Lung (tissue), 12 donors: ENCODE data around the gene OTUD4. TPM values are rescaled to one million over a fixed set of nuclear protein-coding genes. Genes with fewer than 3 reads are reported as not detected.

Experiments
- ATAC-seq: fragments of 200-7000 bp; cut with Tn5 transposase; one replicate; pipeline ENCODE4 v1.9.1; 2020; ENCODE audit warnings: moderate number of reproducible peaks; ENCODE audit not compliant: insufficient read depth, low FRiP score
- DNase-seq, 3 donors: peaks; one replicate each; pipeline ENCODE4 v3.0.0-alpha.2; 2013 to 2017
- H3K27ac ChIP-seq, 2 donors: one replicate each; pipeline ENCODE4 v1.5.1; 2013; ENCODE audit warnings: mild to moderate bottlenecking in 2 of 2, moderate library complexity in 2 of 2, control low read depth in 1 of 2, inconsistent platforms in 1 of 2, low read depth in 1 of 2, low read length in 1 of 2
- H3K27me3 ChIP-seq, 3 donors: one replicate each; pipeline ENCODE4 v1.5.1; 2013; ENCODE audit warnings: low read length in 2 of 3; ENCODE audit not compliant: control insufficient read depth in 3 of 3, insufficient read depth in 3 of 3
- H3K36me3 ChIP-seq, 4 donors: one replicate each; pipeline ENCODE4 v1.5.1; 2013; ENCODE audit warnings: low read length in 4 of 4, mild to moderate bottlenecking in 1 of 4, moderate library complexity in 1 of 4; ENCODE audit not compliant: control insufficient read depth in 4 of 4, insufficient read depth in 4 of 4
- H3K4me1 ChIP-seq, 5 donors: one replicate each; pipeline ENCODE4 v1.5.1; 2013; ENCODE audit warnings: low read length in 5 of 5, mild to moderate bottlenecking in 2 of 5, moderate library complexity in 1 of 5; ENCODE audit not compliant: control insufficient read depth in 5 of 5, insufficient read depth in 5 of 5
- H3K4me3 ChIP-seq: one replicate; pipeline ENCODE4 v1.5.1; 2013; ENCODE audit warnings: mild to moderate bottlenecking, control low read depth, moderate library complexity
- H3K9ac ChIP-seq, 2 donors: one replicate each; pipeline ENCODE4 v1.5.1; 2013; ENCODE audit warnings: low read length in 2 of 2, control low read depth in 1 of 2; ENCODE audit not compliant: insufficient read depth in 1 of 2
- H3K9me3 ChIP-seq, 4 donors: one replicate each; pipeline ENCODE4 v1.5.1; 2013; ENCODE audit warnings: low read length in 3 of 4, mild to moderate bottlenecking in 1 of 4, moderate library complexity in 1 of 4; ENCODE audit not compliant: control insufficient read depth in 4 of 4, insufficient read depth in 3 of 4
- CTCF ChIP-seq: IDR thresholded peaks from 2 replicates; pipeline ENCODE4 v1.5.1; 2012; ENCODE audit warnings: mild to moderate bottlenecking; ENCODE audit errors: control extremely low read depth, extremely low read depth
- WGBS, 2 donors: extraction: QIAGEN DNeasy Blood & Tissue Kit; methylation state at CpG; one replicate each; pipeline ENCODE4 v1.1.7; 2013; 5-methylcytosine and 5-hydroxymethylcytosine counted together
- polyA plus RNA-seq, 2 donors: library from polyadenylated mRNA; stranded (reverse); fragments of 200-250 nt; gene quantifications; one replicate each; pipeline ENCODE4 v1.2.1, GENCODE V29; 2013
- total RNA-seq, 2 donors: library from RNA; depleted of rRNA in 1 of 2; stranded (reverse); fragments of >200 nt in 1 of 2; gene quantifications; one replicate each; pipeline ENCODE4 v1.2.1, GENCODE V29; 2014 to 2021
- donor health status: control.
- donor health status: control.
- donor health status: Bipolar disorder and iron deficiency.
- donor health status: healthy.
- donor health status: DM: yes; HTN: yes; CAD: no.

OTUD4 gene
- total and polyA plus RNA-seq, 4 donors: 11.0 to 101 (median 24.0) TPM

GRCh38 chr4:145101091-145101490, 79.3 kb downstream of the OTUD4 start:
- no peak for TF ChIP-seq CTCF
- no peak for ATAC-seq
- H3K36me3 ChIP-seq: peaks cover 0 to 9% (median 3%) of the 10 kb centered on the region in 4 donors
- H3K4me1 ChIP-seq: peaks cover 2 to 23% (median 13%) of the 10 kb centered on the region in 5 donors
- DNase-seq: no peak
- WGBS, 2 donors: 94 to 99% methylated on average over 1 of the region's 1 CpG
- H3K4me3 ChIP-seq: no peak overlapping the region
- H3K9me3 ChIP-seq: no peaks in the 10 kb centered on the region
- no peak overlapping the region for H3K27ac ChIP-seq
- H3K27me3 ChIP-seq: no peaks in the 10 kb centered on the region
- H3K9ac ChIP-seq: no peak overlapping the region

GRCh38 chr4:145099653-145100052, 80.7 kb downstream of the OTUD4 start:
- H3K4me3 ChIP-seq: no peak overlapping the region
- DNase-seq (peak in 2 of 3 donors; percentile 5 to 19), ATAC-seq (no peak)
- peaks cover 0 to 3% (median 0%) of the 10 kb centered on the region in 4 donors for H3K9me3 ChIP-seq
- H3K27me3 ChIP-seq: no peaks in the 10 kb centered on the region
- H3K27ac ChIP-seq: no peak overlapping the region
- TF ChIP-seq CTCF: no peak
- WGBS, 2 donors: 18 to 22% methylated on average over 5 of the region's 5 CpGs
- peaks cover 2 to 23% (median 13%) of the 10 kb centered on the region in 5 donors for H3K4me1 ChIP-seq
- H3K36me3 ChIP-seq: peaks cover 0 to 13% (median 8%) of the 10 kb centered on the region in 4 donors
- H3K9ac ChIP-seq: peak overlapping the region; percentile 93 to 96

GRCh38 chr4:145098675-145099037, 81.7 kb downstream of the OTUD4 start:
- Histone ChIP-seq H3K9ac (peak overlapping the region; percentile 93 to 96), H3K27ac (peak overlapping the region; percentile 78 to 98), H3K4me3 (peak overlapping the region; percentile 85), H3K36me3 (peaks cover 1 to 22% (median 15%) of the 10 kb centered on the region in 4 donors), H3K27me3 (no peaks in the 10 kb centered on the region), H3K4me1 (peaks cover 2 to 23% (median 13%) of the 10 kb centered on the region in 5 donors), H3K9me3 (peaks cover 0 to 7% (median 3%) of the 10 kb centered on the region in 4 donors)
- DNase-seq (peak in 2 of 3 donors; percentile 63 to 68), ATAC-seq (peak; percentile 50)
- no peak for TF ChIP-seq CTCF
- 0 to 1% methylated on average over 9 of the region's 9 CpGs for WGBS, 2 donors
